HepG2 (cell line): ENCODE results near the gene JUND. TPM values are rescaled to one million over a fixed set of nuclear protein-coding genes. Genes with fewer than 3 reads are reported as not detected.
A peak's percentile ranks its signal among the peaks of the same experiment; 100 is the strongest.

Experiments used
- CHCHD3 ChIP-seq: sonication (generic); formaldehyde crosslinking; IDR thresholded peaks from 2 replicates; pipeline ENCODE4 v1.8.0; 2022; ENCODE audit warnings: mild to moderate bottlenecking, missing genetic modification reagents, moderate library complexity
- CTCF ChIP-seq: sonication (generic); formaldehyde crosslinking; IDR thresholded peaks from 2 replicates; pipeline ENCODE4 v1.5.0; 2020; ENCODE audit warnings: mild to moderate bottlenecking, missing genetic modification reagents, moderate library complexity
- GFI1 ChIP-seq: sonication (generic); formaldehyde crosslinking; IDR thresholded peaks from 2 replicates; pipeline ENCODE4 v1.5.0; 2020; ENCODE audit warnings: missing genetic modification reagents, mild to moderate bottlenecking, borderline replicate concordance
- HNF4G ChIP-seq, 2 experiments: sonication (generic) in 1 of 2; formaldehyde crosslinking in 1 of 2; IDR thresholded peaks; 2 replicates each; pipeline versions ENCODE4 v1.4.0 to v1.6.1; 2011 to 2020; ENCODE audit warnings: borderline replicate concordance in 2 of 2, low read depth in 2 of 2, mild to moderate bottlenecking in 2 of 2, low read length in 1 of 2, missing genetic modification reagents in 1 of 2, moderate library complexity in 1 of 2
- ISL2 ChIP-seq: sonication (generic); formaldehyde crosslinking; IDR thresholded peaks from 2 replicates; pipeline ENCODE4 v1.5.0; 2020; ENCODE audit warnings: missing genetic modification reagents
- KLF16 ChIP-seq, 2 experiments: sonication (generic) in 1 of 2; formaldehyde crosslinking in 1 of 2; IDR thresholded peaks; 2 replicates each; pipeline versions ENCODE4 v1.6.1 to v1.8.0; 2016 to 2023; ENCODE audit warnings: missing genetic modification reagents in 2 of 2, missing compliant biosample characterization in 1 of 2
- NFYC ChIP-seq: IDR thresholded peaks from 2 replicates; pipeline ENCODE4 v1.6.1; 2016; ENCODE audit warnings: missing genetic modification reagents, missing compliant biosample characterization
- NR3C1 ChIP-seq: sonication (generic); formaldehyde crosslinking; IDR thresholded peaks from 2 replicates; pipeline ENCODE4 v1.4.0; 2020; ENCODE audit warnings: missing genetic modification reagents
- PHF8 ChIP-seq: sonication (generic); formaldehyde crosslinking; IDR thresholded peaks from 2 replicates; pipeline ENCODE4 v1.5.0; 2020; ENCODE audit warnings: missing genetic modification reagents
- RXRA ChIP-seq: sonication (generic); formaldehyde crosslinking; IDR thresholded peaks from 2 replicates; pipeline ENCODE4 v1.5.1; 2020; ENCODE audit warnings: missing genetic modification reagents
- SMC3 ChIP-seq: IDR thresholded peaks from 2 replicates; pipeline ENCODE4 v1.6.1; 2011; ENCODE audit warnings: low read length, improper control_type of control experiment
- TOPORS ChIP-seq: sonication (generic); formaldehyde crosslinking; IDR thresholded peaks from 2 replicates; pipeline ENCODE4 v1.8.0; 2023; ENCODE audit warnings: mild to moderate bottlenecking, missing genetic modification reagents
- ZMYM3 ChIP-seq: sonication (generic); formaldehyde crosslinking; IDR thresholded peaks from 2 replicates; pipeline ENCODE4 v1.5.1; 2020; ENCODE audit warnings: mild to moderate bottlenecking, missing genetic modification reagents
- ZNF557 ChIP-seq: sonication (generic); formaldehyde crosslinking; IDR thresholded peaks from 2 replicates; pipeline ENCODE4 v1.4.0; 2020; ENCODE audit warnings: missing genetic modification reagents
- ZNF609 ChIP-seq: sonication (generic); formaldehyde crosslinking; IDR thresholded peaks from 2 replicates; pipeline ENCODE4 v1.4.0; 2020; ENCODE audit warnings: mild to moderate bottlenecking, missing genetic modification reagents, borderline replicate concordance
- ZNF75D ChIP-seq: sonication (generic); formaldehyde crosslinking; IDR thresholded peaks from 2 replicates; pipeline ENCODE4 v1.8.1; 2023; ENCODE audit warnings: missing genetic modification reagents, mild to moderate bottlenecking, borderline replicate concordance
- polyA plus RNA-seq, 8 experiments: library from polyadenylated mRNA; depleted of rRNA in 3 of 8; stranded (reverse) in 7 of 8; unstranded in 1 of 8; fragments of >200 nt; fragmentation: Illumina TruSeq in 4 of 8; extraction: Trizol in 4 of 8; gene quantifications; 2 replicates each; pipeline versions ENCODE4 v1.2.1 to v1.2.3, GENCODE V29; 2011 to 2016; ENCODE audit warnings: low read depth in 4 of 8, missing spikeins in 1 of 8, mixed read lengths in 1 of 8; ENCODE audit not compliant: insufficient read depth in 1 of 8
- total RNA-seq, 5 experiments: library from RNA; depleted of rRNA; stranded (reverse); fragments of >200 nt; fragmentation: Illumina TruSeq; extraction: Trizol; gene quantifications; 2 replicates each; pipeline ENCODE4 v1.2.3, GENCODE V29; 2016; ENCODE audit warnings: low read depth in 1 of 5
- TF ChIP-seq, protein P1 (sequence below): sonication (generic); formaldehyde crosslinking; IDR thresholded peaks from 2 replicates; pipeline ENCODE4 v1.4.0; 2020; ENCODE audit warnings: missing genetic modification reagents
- TF ChIP-seq, protein P2 (sequence below): sonication (generic); formaldehyde crosslinking; IDR thresholded peaks from 2 replicates; pipeline ENCODE4 v1.5.1; 2020; ENCODE audit warnings: missing genetic modification reagents, mild to moderate bottlenecking, borderline replicate concordance
- TF ChIP-seq, protein P3 (sequence below): sonication (generic); IDR thresholded peaks from 2 replicates; pipeline ENCODE4 v1.6.1; 2016; ENCODE audit warnings: low read depth, borderline replicate concordance

Gene JUND
- total and polyA plus RNA-seq, 2 of the 13 experiments (the other 11 are each of a cell fraction or from before 2014, with no cell fraction given), result 41.2 to 59.8 TPM

DNA sequence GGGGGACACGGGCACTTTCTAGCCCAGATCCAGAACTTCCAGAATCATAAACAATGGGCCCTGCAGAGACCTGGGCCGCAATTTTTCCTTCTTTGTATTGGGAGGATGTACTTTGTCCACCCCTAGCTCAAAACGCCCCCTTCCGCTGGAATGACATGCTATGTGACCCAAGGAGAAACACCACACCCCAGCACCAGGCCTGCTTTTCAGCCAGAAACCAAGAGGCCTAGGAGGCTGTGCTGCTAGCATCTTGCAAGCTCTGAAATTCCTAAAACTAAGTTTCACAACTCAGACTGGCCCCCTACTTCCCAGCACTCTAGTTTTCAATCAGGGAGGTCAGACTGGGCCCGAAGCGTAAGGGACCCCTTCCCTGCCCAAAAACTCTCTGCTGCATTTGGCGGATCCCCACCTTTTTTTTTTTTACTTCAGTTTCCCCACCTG lies 40.9 kb upstream of the JUND start (continued):
- TF ChIP-seq CTCF (CRISPR knock-in tag), result peak; percentile 73
- 0 out of 2 replicates have a peak, but pooled peaks have one; percentile 36 for TF ChIP-seq PHF8 (CRISPR knock-in tag)
- TF ChIP-seq NFYC (CRISPR knock-in tag), result no peak
- TF ChIP-seq, protein P1, sequence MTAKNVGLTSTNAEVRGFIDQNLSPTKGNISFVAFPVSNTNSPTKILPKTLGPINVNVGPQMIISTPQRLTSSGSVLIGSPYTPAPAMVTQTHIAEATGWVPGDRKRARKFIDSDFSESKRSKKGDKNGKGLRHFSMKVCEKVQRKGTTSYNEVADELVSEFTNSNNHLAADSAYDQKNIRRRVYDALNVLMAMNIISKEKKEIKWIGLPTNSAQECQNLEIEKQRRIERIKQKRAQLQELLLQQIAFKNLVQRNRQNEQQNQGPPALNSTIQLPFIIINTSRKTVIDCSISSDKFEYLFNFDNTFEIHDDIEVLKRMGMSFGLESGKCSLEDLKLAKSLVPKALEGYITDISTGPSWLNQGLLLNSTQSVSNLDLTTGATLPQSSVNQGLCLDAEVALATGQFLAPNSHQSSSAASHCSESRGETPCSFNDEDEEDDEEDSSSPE (CRISPR knock-in tag), result no peak
- TF ChIP-seq ZNF75D (CRISPR knock-in tag), result no peak
- TF ChIP-seq CHCHD3, result no peak
- TF ChIP-seq NR3C1 (CRISPR knock-in tag), result no peak
- TF ChIP-seq ZMYM3 (CRISPR knock-in tag), result peak; percentile 67; the same call in 1 of the 2 replicates
- TF ChIP-seq RXRA (CRISPR knock-in tag), result no peak
- no peak for TF ChIP-seq ZNF609
- 0 out of 2 replicates have a peak, but pooled peaks have one; percentile 37 for TF ChIP-seq TOPORS (CRISPR knock-in tag)
- TF ChIP-seq, protein P2, sequence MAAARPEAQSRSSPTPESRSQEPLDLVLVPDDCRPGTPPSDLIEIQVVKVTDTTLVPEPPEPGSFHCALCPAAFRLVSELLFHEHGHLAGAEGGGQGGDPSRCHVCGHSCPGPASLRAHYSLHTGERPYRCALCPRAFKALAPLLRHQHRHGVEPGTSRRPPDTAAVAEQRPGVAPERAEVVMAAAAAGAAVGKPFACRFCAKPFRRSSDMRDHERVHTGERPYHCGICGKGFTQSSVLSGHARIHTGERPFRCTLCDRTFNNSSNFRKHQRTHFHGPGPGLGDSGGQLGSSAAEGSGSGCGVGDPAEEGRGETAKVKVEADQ (CRISPR knock-in tag), result no peak
- TF ChIP-seq KLF16 (CRISPR knock-in tag; IDR thresholded peaks at IDR 0.05), result no peak
- TF ChIP-seq HNF4G (IDR thresholded peaks at IDR 0.05; ENCODE audit: borderline replicate concordance, low read depth, low read length), result peak; percentile 49; the same call in 1 of the 2 replicates
- no peak for TF ChIP-seq HNF4G (CRISPR knock-in tag; IDR thresholded peaks at IDR 0.05; ENCODE audit: borderline replicate concordance, low read depth)
- TF ChIP-seq ZNF557 (CRISPR knock-in tag), result 0 out of 2 replicates have a peak, but pooled peaks have one; percentile 1
- 0 out of 2 replicates have a peak, but pooled peaks have one; percentile 15 for TF ChIP-seq ISL2 (CRISPR knock-in tag)
- peak; percentile 38; the same call in 1 of the 2 replicates for TF ChIP-seq SMC3
- 0 out of 2 replicates have a peak, but pooled peaks have one; percentile 29 for TF ChIP-seq GFI1 (CRISPR knock-in tag)
- TF ChIP-seq, protein P3, sequence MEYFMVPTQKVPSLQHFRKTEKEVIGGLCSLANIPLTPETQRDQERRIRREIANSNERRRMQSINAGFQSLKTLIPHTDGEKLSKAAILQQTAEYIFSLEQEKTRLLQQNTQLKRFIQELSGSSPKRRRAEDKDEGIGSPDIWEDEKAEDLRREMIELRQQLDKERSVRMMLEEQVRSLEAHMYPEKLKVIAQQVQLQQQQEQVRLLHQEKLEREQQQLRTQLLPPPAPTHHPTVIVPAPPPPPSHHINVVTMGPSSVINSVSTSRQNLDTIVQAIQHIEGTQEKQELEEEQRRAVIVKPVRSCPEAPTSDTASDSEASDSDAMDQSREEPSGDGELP, result no peak; the same call in 1 of the 2 replicates
